CD14-positive monocyte (primary cell): ENCODE data around the gene NNMT. TPM values are rescaled to one million over a fixed set of nuclear protein-coding genes. Genes with fewer than 3 reads are reported as not detected.
A peak's percentile ranks its signal among the peaks of the same experiment; 100 is the strongest.

Source experiments
- DNase-seq, 3 donors: peaks; one replicate each; pipeline ENCODE4 v3.0.0-alpha.2; 2011 to 2022
- H2AFZ ChIP-seq: 2 replicates; pipeline ENCODE4 v1.6.0; 2012; ENCODE audit warnings: mild to moderate bottlenecking, low read depth, low read length, inconsistent platforms; ENCODE audit not compliant: insufficient read depth, poor library complexity, severe bottlenecking
- H3K27ac ChIP-seq, 2 donors: 1 replicate in 1 of 2; 2 replicates in 1 of 2; pipeline ENCODE4 v1.5.1; 2012 to 2013; ENCODE audit warnings: low read length in 2 of 2, control low read depth in 1 of 2, inconsistent platforms in 1 of 2, low read depth in 1 of 2, mild to moderate bottlenecking in 1 of 2
- H3K27me3 ChIP-seq, 2 donors: one replicate each; pipeline versions ENCODE4 v1.6.0 to v1.6.1; 2011 to 2013; ENCODE audit warnings: low read length in 2 of 2; ENCODE audit not compliant: control insufficient read depth in 2 of 2, insufficient read depth in 2 of 2
- H3K36me3 ChIP-seq, 2 donors: replicated peaks in 1 of 2; 1 replicate in 1 of 2; 2 replicates in 1 of 2; pipeline versions ENCODE4 v1.5.1 to v1.6.1; 2012 to 2013; ENCODE audit warnings: low read length in 2 of 2, control low read depth in 1 of 2, inconsistent platforms in 1 of 2, mild to moderate bottlenecking in 1 of 2; ENCODE audit not compliant: insufficient read depth in 2 of 2, control insufficient read depth in 1 of 2
- H3K4me1 ChIP-seq, 2 donors: 1 replicate in 1 of 2; 2 replicates in 1 of 2; pipeline versions ENCODE4 v1.5.1 to v1.6.1; 2012 to 2013; ENCODE audit warnings: low read length in 2 of 2, control low read depth in 1 of 2, inconsistent platforms in 1 of 2, mild to moderate bottlenecking in 1 of 2, moderate library complexity in 1 of 2; ENCODE audit not compliant: insufficient read depth in 2 of 2, control insufficient read depth in 1 of 2
- H3K4me2 ChIP-seq: replicated peaks from 2 replicates; pipeline ENCODE3; 2012; ENCODE audit warnings: low read length, moderate library complexity, mild to moderate bottlenecking; ENCODE audit not compliant: poor library complexity, severe bottlenecking; ENCODE audit errors: extremely low read depth
- H3K4me3 ChIP-seq, 3 experiments: fragments of 200-600 bp in 1 of 3; sonication (generic) in 1 of 3; replicated peaks in 1 of 3; 1 replicate in 2 of 3; 2 replicates in 1 of 3; pipeline ENCODE4 v1.5.1; 2011 to 2013; ENCODE audit warnings: low read length in 3 of 3, mild to moderate bottlenecking in 3 of 3, control low read depth in 2 of 3, low read depth in 2 of 3, inconsistent platforms in 1 of 3, moderate library complexity in 1 of 3
- H3K79me2 ChIP-seq: 2 replicates; pipeline ENCODE4 v1.6.0; 2012; ENCODE audit warnings: mild to moderate bottlenecking, control low read depth, inconsistent platforms, low read length, moderate library complexity; ENCODE audit not compliant: insufficient read depth
- H3K9ac ChIP-seq: 2 replicates; pipeline ENCODE4 v1.6.0; 2017; ENCODE audit warnings: low read length, mild to moderate bottlenecking; ENCODE audit not compliant: insufficient read depth, poor library complexity, severe bottlenecking
- H3K9me3 ChIP-seq, 2 donors: replicated peaks in 1 of 2; 1 replicate in 1 of 2; 2 replicates in 1 of 2; pipeline versions ENCODE4 v1.5.1 to v1.6.1; 2012 to 2013; ENCODE audit warnings: low read length in 2 of 2, control low read depth in 1 of 2; ENCODE audit not compliant: control insufficient read depth in 1 of 2, insufficient read depth in 1 of 2
- H4K20me1 ChIP-seq: 2 replicates; pipeline ENCODE4 v1.6.0; 2012; ENCODE audit warnings: mild to moderate bottlenecking, low read length, control low read depth, moderate library complexity; ENCODE audit not compliant: insufficient read depth
- H3K27ac Mint-ChIP-seq, 7 donors: one replicate each; pipeline ENCODE4 v1.8.0; 2020; ENCODE audit warnings: mild to moderate bottlenecking in 7 of 7, mixed read lengths in 7 of 7, moderate library complexity in 6 of 7, inconsistent platforms in 2 of 7
- H3K27me3 Mint-ChIP-seq, 3 donors: one replicate each; pipeline ENCODE4 v1.8.0; 2021 to 2022; ENCODE audit warnings: low read depth in 3 of 3, mild to moderate bottlenecking in 3 of 3, mixed read lengths in 3 of 3, moderate library complexity in 3 of 3, inconsistent platforms in 1 of 3
- H3K36me3 Mint-ChIP-seq, 2 donors: one replicate each; pipeline ENCODE4 v1.8.0; 2020; ENCODE audit warnings: mixed read lengths in 2 of 2, inconsistent platforms in 1 of 2, mild to moderate bottlenecking in 1 of 2
- H3K4me1 Mint-ChIP-seq: one replicate; pipeline ENCODE4 v1.8.0; 2020; ENCODE audit warnings: mild to moderate bottlenecking, mixed read lengths
- H3K4me3 Mint-ChIP-seq, 2 donors: one replicate each; pipeline ENCODE4 v1.8.0; 2020; ENCODE audit warnings: mild to moderate bottlenecking in 2 of 2, mixed read lengths in 2 of 2, moderate library complexity in 1 of 2
- H3K9me3 Mint-ChIP-seq, 7 donors: one replicate each; pipeline ENCODE4 v1.8.0; 2020 to 2022; ENCODE audit warnings: mixed read lengths in 7 of 7, mild to moderate bottlenecking in 6 of 7, moderate library complexity in 6 of 7, inconsistent platforms in 2 of 7
- WGBS: methylation state at CpG from one replicate; pipeline ENCODE4 v1.1.5; 2013; ENCODE audit warnings: missing lambda C conversion rate; ENCODE audit not compliant: insufficient coverage; 5-methylcytosine and 5-hydroxymethylcytosine counted together
- intact Hi-C, 2 donors: fragments of 100-400 bp; cut with micrococcal nuclease; formaldehyde crosslinking; loops; one replicate each; pipeline versions ENCODE4 v1.15.0 to v1.15.1; 2023
- polyA plus RNA-seq, 3 donors: library from polyadenylated mRNA; depleted of rRNA in 1 of 3; unstranded in 2 of 3; stranded (reverse) in 1 of 3; fragments of 300-500 nt in 2 of 3; fragments of >200 nt in 1 of 3; fragmentation: Illumina TruSeq in 2 of 3; gene quantifications; 1 replicate in 2 of 3; 2 replicates in 1 of 3; pipeline ENCODE4 v1.2.3, GENCODE V29; 2012 to 2021
- TF ChIP-seq, protein P1 (sequence below): fragments of 200-600 bp; IDR thresholded peaks from one replicate; pipeline ENCODE4 v1.8.0; 2022; ENCODE audit warnings: antibody characterized with exemption, mild to moderate bottlenecking

The NNMT gene
- polyA plus RNA-seq, 3 donors = not detected

DNA sequence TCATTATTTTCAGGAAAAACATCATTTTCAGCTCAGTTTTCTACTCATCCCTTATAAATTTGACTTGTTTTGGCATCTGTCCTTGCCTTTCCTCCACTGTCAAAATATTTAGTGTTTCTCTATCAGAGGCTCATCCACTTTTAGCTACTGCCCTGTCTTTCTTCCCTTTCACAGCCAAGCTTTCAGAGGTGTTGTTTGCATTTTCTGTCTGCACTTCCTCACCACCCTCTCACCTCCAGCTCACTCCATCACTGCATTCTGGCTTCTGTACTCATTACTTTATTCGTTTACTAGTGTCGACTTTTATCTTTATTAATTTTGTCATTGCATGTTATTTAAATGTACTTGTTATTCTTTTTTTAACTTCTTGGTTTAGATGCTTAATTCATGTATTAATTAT is 26.7 kb upstream of the NNMT start:
- Histone ChIP-seq H3K4me2 (no peak overlapping the region), H3K27ac (no peak overlapping the region), H3K9ac (no peak overlapping the region), H2AFZ (no peak overlapping the region), H3K9me3 (no peaks in the 10 kb centered on the region), H3K4me3 (no peak overlapping the region), H4K20me1 (no peaks in the 10 kb centered on the region), H3K4me1 (no peaks in the 10 kb centered on the region), H3K36me3 (no peaks in the 10 kb centered on the region), H3K79me2 (no peaks in the 10 kb centered on the region), H3K27me3 (peaks cover 3 to 10% of the 10 kb centered on the region in 2 donors)
- Mint-ChIP-seq H3K27ac (no peak overlapping the region), H3K27me3 (peaks cover 13 to 30% (median 15%) of the 10 kb centered on the region in 3 donors), H3K4me3 (peak overlapping the region in 1 of 2 donors; percentile 8), H3K9me3 (no peaks in the 10 kb centered on the region), H3K4me1 (no peaks in the 10 kb centered on the region), H3K36me3 (no peaks in the 10 kb centered on the region)
- DNase-seq = no peak
- WGBS = no CpG with 5 or more reads among the region's 2 CpGs
- TF ChIP-seq, protein P1, sequence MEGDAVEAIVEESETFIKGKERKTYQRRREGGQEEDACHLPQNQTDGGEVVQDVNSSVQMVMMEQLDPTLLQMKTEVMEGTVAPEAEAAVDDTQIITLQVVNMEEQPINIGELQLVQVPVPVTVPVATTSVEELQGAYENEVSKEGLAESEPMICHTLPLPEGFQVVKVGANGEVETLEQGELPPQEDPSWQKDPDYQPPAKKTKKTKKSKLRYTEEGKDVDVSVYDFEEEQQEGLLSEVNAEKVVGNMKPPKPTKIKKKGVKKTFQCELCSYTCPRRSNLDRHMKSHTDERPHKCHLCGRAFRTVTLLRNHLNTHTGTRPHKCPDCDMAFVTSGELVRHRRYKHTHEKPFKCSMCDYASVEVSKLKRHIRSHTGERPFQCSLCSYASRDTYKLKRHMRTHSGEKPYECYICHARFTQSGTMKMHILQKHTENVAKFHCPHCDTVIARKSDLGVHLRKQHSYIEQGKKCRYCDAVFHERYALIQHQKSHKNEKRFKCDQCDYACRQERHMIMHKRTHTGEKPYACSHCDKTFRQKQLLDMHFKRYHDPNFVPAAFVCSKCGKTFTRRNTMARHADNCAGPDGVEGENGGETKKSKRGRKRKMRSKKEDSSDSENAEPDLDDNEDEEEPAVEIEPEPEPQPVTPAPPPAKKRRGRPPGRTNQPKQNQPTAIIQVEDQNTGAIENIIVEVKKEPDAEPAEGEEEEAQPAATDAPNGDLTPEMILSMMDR = no peak
- intact Hi-C loops = no loop called here

DNA sequence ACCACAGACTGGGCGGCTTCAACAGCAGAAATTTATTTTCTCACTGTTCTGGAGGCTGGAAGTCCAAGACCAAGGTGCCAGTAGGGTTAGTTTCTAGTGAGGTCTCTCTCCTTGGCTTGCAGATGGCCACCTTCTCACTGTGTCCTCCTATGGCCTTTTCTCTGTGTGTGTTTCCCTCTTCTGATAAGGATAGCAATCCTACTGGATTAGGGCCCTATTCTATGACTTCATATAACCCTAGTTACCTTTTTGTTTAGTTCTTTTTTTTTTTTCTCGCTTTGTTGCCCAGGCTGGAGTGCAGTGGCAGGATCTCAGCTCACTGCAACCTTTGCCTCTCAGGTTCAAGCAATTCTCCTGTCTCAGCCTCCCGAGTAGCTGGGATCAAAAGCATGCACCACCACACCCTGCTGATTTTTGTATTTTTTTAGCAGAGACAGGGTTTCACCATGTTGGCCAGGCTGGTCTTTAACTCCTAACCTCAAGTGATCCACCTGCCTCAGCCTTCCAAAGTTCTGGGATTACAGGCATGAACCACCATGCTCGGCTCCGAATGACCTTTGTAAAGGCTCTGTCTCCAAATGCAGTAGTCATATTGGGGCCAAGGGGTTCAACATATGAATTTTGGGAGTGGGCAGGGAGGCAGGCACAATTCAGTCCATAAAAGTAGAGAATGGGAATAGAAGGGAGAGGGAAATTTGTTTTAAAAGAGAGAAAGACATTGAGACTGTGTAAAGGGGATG is 25.5 kb upstream of the NNMT start:
- H3K9ac ChIP-seq = no peak overlapping the region
- H3K27ac Mint-ChIP-seq = no peak overlapping the region

More for the DNA sequence above, 25.5 kb upstream of the NNMT start:
- H3K4me1 Mint-ChIP-seq = no peaks in the 10 kb centered on the region
- peak overlapping the region in 1 of 2 donors; percentile 23 for H3K4me3 Mint-ChIP-seq
- H2AFZ ChIP-seq = no peak overlapping the region
- H3K27me3 ChIP-seq = peaks cover 5 to 10% of the 10 kb centered on the region in 2 donors
- H3K4me2 ChIP-seq = no peak overlapping the region
- H3K27ac ChIP-seq = no peak overlapping the region
- no peaks in the 10 kb centered on the region for H3K4me1 ChIP-seq
- no peaks in the 10 kb centered on the region for H3K36me3 ChIP-seq
- H3K9me3 ChIP-seq = no peaks in the 10 kb centered on the region
- 97% methylated on average over 4 of the region's 5 CpGs for WGBS
- H4K20me1 ChIP-seq = no peaks in the 10 kb centered on the region
- no peak overlapping the region for H3K4me3 ChIP-seq
- intact Hi-C loops = no loop called here
- H3K36me3 Mint-ChIP-seq = no peaks in the 10 kb centered on the region
- TF ChIP-seq, protein P1 = no peak
- H3K9me3 Mint-ChIP-seq = no peaks in the 10 kb centered on the region
- peaks cover 14 to 32% (median 15%) of the 10 kb centered on the region in 3 donors for H3K27me3 Mint-ChIP-seq
- no peaks in the 10 kb centered on the region for H3K79me2 ChIP-seq
- no peak for DNase-seq
